NCI-H82 treated with DMSO at 0.1 percent for 48 hours (cell line): ENCODE results near the gene CHMP3.
"Not testable (repeated sequence)": the region's sequence is repeated elsewhere in the genome, so short reads cannot be mapped to it uniquely, and the experiment has no call there.

Source experiments
- DNase-seq: peaks from one replicate; lab custom pipeline; 2025; ENCODE audit not compliant: unreplicated experiment; lab: John Stamatoyannopoulos, UW

CHMP3 gene

DNA sequence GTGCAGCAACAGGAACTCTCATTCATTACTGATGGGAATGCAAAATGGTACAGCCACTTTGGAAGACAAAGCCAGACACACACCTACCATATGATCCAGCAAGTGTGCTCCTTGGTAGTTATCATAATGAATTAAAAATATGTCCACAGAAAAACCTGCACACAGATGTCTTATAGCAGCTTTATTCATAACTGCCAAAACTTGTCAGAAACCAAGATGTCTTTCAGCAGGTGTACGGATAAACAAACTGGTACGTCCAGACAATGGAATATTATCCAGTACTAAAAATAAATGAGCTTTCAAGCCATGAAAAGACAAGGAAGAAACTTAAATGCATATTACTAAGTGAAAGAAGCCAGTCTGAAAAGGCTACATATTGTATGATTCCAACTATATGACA lies 50.4 kb downstream of the CHMP3 start:
- DNase-seq = no peak

DNA sequence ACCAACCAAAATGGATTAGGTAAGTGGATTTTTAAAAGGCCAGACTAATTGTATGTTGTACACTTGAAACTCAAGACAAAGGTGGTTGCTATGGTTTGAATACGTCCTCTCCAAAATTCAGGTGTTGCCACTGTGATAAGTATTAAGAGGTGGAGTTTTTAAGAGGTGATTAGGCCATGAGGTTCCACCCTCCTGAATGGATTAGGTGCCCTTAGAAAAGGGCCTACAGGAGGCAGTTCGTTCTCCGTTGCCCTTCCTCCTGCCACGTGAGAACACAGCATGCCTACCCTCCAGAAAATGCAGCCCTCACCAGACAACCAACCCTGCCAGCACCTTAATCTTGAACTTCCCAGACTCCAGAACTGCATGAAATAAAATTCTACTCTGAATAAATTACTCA lies 51.2 kb downstream of the CHMP3 start:
- DNase-seq = no peak

DNA sequence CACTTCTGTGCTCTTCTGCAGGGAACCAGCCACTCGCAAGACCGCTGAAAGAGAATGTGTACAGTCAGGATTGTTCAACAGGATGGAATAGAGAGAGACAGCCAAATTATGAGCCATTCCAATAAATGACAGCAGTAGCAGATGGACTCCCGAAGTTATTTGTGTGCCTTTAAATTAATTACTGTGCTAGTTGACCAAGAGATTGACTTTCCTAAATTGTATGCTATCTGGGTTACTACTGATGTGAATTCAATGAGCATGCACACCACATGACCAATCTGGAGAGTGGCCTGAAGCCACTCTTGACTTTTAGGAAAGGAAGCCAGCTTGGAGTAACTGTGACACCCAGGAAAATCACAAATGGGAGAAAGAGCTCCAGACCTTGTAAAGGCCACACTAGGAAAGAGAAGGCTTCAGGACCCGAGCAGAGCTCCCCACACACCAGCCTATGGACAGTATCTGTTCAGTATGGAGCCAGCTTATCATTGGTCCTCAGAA lies 52.8 kb downstream of the CHMP3 start:
- DNase-seq = no peak

DNA sequence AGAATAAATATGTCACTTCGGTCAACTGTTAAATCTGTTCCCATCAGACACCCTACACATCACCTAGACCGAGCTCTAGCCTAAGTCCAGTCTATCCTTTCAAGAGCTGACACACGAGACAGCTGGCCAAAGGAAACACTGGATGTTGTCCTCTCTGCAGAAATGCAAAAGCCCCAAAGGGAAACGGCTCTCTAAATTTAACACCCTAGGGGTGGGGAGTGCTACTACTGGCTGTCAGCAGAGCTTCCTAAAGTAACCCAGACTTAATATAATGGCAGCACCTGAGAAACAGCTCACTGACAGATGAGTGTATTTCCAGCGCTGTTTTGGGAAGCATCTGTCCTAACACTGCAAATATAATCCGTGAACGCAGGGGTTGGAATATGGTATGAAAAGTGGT lies 55.6 kb downstream of the CHMP3 start:
- no peak for DNase-seq

DNA sequence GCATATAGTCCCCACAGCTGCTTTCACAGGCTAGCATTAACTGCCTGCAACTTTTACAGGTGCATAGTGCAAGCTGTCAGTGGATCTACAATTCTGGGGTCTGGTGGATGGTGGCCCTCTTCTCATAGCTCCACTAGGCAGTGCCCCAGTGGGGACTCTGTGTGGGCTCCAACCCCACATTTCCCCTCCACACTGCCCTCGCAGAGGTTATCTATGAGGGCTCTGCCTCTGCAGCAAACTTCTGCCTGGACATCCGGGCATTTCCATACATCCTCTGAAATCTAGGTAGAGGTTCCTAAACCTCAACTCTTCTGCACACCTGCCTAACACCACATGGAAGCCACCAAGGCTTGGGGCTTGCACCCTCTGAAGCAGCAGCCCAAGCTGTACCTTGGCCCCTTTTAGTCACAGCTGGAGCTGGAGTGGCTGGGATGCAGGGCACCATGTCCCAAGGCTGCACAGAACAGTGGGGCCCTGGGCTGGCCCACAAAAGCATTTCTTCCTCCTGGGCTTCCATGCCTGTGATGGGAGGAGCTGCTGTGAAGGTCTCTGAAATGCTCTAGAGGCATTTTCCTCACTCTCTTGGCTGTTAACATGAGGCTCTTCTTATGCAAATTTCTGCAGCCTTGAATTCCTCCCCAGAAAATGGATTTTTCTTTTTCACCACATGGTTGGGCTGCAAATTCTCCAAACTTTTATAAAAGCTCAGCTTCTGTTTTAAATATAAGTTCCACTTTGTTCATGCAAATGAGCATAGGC lies 62.7 kb downstream of the CHMP3 start:
- DNase-seq = no peak

DNA sequence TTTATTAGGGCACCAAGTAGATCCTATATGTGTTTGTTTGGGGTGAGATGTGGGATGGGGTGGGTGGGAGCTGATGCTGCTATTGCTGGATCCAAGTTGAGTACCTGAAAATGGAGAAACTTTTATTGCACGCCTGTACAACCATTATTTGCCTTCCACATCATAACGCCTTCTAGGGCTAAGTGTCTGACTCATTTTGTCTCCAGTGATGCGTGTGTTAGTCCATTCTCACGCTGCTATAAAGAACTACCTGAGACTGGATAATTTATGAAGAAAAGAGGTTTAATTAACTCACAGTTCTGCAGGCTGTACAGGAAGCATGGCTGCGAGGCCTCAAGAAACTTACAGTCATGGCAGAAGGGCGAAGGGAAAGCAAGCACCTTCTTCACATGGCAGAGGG lies 63.9 kb downstream of the CHMP3 start:
- no peak for DNase-seq

DNA sequence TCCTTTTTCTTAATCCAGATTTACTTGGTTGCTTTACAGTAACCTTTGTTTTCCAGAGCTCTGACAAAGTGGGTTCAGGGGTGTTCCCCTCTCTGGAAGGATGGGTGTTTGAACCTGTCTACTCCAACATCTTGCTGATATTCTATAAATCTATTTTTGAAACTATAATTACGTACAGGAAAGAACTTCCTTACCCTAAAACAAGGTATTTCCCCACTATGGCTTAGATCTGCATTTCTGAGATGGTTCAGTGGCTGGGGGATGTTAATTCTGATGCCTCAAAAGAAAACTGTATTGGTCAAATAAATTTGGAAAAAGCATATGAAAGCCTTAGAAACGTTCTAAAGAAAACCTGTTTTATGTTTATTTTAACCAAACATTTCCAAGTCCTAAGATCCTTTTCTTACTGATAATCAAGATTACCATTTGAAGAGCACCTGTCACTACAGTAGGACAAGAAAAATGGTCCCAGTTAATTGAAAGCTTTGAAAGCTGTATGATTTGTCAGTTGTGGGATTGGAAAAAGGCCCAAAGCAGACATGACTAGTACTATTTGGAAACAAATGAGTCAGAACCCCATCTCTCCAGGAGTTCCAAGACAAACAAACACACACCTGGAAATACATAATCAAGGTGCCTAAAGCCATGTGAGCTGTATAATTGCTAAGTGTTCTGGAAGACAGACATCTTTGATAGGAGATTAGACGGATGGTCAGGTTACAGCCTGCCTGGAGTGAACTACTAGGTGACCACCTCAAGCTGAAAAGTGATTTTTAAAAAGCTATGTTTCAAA lies 64.6 kb downstream of the CHMP3 start:
- DNase-seq = no peak

DNA sequence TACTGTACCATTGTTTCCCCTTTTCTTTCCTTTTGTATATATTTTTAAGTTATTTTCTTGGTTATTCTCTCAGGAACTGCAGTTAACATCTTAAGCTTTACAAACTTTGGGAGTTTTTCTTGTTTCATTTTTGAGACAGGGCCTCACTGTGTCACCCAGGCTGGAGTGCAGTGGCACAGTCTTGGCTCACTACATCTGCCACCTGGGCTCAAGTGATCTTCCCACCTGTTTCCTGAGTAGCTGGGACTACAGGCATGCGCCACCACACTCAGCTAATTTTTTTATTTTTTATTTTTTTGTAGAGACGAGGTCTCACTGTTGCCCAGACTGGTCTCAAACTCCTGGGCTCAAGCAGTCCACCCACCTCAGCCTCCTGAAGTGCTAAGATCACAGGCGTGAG lies 66.9 kb downstream of the CHMP3 start:
- DNase-seq = not testable (repeated sequence)

DNA sequence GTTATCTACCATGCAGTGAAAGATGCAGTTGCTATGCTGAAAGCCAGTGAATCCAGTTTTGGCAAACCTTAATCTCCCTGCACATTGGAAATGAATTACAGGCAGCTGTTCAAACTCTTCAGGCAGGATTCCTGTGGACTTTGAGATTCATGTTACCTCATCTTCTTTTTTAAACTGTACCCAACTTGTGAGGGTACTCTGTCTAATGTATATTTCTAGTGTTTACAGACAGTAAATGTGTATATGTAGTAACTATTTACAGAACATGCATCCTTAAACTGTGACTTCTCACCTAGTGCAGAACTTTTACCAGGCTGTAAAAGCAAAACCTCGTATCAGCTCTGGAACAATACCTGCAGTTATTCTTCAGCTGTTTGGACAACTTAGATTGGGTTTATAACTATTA lies 71.2 kb downstream of the CHMP3 start:
- DNase-seq = no peak

DNA sequence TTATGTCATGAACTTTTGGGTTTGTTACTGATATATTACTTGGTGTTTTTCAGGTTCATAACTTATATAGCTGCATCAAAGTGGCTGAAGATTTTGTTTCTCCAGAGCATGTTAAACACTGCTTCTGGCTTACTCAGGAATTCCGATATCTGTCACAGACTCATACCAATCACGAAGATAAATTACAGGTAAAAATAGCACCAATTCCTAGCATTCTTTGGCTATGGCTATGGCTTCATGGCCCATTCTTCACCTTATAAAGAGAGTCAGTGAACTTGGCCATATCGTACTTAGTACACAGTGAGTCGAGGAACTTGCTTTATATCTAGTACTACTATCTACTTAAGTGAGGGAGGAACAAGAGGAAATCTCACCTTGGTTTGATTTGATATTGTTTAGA lies 72.2 kb downstream of the CHMP3 start:
- no peak for DNase-seq

DNA sequence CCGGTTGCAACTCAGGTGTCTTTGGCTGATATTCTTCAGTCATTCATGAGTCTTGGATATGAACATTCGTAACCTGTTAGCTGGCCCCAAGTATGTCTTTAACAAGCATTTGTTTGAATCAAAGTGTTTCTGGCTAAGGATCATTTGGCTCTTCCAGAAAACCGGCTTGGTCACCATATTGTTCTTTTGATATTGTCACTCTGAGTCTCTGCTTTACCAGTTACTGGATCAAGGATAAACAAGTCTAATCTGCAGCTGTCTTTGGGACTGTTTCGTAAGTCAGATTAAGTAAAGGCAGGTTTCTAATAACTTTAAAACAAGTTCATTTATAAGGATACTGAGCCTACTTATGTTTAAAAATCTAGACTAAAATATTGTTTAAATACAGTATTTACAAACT lies 73.0 kb downstream of the CHMP3 start:
- no peak for DNase-seq

DNA sequence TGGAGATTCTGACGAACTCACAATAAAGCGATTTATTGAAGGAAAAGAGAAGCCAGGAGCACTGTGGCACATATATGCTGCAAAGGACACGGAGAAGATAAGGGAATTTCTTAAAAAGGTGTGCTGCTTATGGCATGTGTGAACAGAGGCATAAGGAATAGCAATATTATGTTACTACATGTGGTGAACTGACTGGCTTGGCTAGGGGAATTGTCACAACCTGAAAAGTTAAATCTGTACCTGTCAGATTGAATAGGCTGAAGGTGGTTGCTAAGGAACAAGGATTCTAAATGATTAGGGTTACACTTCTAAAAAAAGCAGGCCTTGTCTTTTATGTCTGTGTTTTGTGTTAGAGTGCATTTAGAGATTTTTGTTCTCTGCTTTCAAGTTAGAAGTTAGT lies 73.7 kb downstream of the CHMP3 start:
- no peak for DNase-seq

DNA sequence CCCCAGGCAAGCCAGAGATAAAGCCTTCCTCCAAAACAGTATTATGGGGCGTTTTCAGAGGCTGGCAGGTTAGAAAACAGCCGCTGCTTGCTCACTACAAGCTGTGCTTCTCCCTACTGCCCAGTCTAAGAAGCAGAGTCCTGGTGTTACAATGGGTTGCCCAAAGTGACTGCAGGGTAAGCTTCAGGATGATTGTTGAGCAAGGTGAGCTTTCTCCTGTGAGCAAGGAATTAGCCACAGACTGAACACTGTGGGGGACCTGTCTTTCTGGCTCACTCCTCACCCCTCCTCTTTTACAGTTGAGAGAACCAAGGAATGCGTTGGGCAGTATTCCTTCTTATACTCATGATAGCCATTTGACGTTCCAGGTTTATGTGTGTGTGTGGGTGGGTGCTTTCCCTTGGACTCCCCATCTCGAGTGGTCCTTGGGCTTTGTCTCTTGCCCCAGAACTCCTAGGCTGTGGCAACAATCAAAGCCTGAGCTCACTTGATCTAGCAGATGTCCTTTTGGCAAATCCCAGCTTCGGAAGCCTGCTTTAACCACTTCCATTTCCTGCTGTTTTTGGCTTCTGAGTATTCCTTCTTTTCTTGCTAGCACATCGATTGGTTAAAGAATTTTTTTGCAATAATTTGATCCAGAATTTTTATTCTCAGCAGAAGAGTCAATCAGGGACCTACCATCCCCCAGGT lies 74.5 kb downstream of the CHMP3 start:
- DNase-seq = no peak

DNA sequence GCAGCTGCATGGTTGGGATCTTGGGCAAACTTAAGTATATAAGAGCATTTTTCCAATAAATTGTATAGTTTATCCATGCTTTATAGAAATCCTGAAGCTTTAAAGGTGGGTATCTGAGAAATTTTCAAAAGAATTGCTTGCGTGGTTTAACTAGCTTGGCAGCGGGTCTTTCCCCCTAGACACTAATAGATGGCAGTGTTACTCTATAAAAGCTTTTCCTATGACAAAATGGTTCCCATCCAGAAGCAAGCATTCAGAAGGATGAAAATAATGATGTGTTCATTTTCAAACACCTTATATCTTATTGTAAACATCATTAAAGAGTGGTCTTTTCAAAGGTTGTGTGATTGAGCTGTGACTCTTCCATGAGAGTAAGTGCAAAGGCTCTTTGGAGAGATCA lies 76.2 kb downstream of the CHMP3 start:
- no peak for DNase-seq

DNA sequence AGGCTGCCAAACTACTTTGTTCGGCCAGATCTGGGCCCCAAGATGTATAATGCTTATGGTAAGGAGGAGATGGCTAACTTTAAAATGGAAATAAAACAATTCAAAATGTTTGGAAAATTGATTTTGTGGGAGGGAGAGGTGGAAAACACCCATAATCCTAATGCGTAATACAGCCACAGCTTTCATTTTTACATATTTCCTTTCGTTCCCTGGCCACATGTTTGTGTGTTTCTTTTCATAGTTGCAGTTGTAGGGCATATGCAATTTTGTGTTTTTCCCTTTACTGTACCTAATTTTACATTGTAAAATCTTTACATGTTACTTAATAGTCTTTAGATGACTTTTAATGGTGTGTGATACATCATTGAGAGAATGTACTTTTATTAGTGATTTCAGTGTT lies 77.4 kb downstream of the CHMP3 start:
- no peak for DNase-seq

DNA sequence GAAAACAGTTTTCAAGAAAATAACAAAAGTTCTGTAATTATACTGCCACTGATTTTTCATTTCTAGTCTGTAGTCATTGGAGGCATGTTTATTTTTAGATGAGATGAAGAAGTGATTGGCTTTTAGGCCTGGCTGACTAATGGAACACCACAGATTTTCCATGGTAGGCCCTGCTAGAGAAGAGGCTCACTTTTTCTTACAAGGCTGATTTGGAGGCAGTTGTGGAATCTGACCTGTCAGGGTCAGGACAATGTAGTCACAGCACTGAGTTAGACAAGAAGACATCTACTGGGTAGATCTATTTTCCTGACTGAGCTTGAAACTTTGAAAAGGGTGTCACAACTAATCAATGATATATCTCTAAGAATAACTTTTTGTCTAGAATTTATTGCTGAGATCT lies 78.1 kb downstream of the CHMP3 start:
- DNase-seq = no peak

DNA sequence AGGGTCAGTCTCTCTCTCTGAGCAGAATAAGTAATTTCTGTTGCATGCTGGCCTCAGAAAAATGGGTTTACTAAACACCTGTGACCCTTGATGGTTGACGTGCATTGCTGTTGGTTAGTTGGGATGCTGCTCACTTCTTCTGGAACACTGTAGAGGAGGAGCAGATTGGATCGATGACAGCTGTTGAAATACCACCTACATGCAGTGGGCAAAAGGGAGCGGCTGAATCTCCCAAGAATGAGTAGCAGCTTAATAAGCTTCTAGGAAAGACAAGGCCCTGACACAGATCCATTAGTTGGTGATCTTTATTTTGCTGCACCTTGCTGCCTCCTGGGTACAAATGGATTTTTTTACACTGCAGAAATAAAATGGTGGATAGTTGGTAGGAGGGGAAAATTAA lies 78.9 kb downstream of the CHMP3 start:
- DNase-seq = no peak

DNA sequence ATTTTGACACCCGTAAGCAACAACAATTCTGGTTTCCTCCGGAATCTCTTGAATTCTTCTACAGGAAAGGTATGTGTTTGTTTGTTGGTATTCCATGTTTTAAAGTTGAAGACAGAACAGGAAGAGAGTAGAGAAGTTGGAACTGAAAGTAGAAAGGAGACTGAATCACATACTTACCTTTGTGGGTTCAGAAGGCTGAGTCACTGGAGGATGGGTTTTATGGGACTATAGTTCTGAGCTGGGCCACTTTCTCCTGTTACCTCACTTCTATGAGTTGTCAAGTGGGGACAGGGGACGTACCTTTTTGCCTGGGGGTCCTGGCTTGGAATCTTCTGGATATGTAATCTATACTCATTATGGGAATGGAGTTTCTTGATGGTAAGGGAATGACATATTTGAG lies 81.2 kb downstream of the CHMP3 start:
- no peak for DNase-seq

DNA sequence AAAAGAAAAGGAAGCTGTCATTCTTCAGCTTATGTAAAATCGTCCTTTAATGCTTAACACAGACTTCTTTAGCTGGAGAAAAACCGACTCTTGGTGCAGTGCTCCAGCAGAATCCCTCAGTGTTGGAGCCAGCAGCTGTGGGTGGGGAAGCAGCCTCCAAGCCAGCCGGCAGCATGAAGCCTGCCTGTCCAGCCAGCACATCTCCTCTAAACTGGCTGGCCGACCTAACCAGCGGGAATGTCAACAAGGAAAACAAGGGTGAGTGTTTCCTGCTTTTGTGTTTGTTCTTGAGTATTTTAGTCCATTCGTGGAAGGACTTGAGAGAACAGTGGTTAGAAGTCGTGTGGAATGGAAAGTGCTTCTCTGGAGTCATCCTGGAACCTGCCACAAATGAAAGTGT lies 83.1 kb downstream of the CHMP3 start:
- no peak for DNase-seq

DNA sequence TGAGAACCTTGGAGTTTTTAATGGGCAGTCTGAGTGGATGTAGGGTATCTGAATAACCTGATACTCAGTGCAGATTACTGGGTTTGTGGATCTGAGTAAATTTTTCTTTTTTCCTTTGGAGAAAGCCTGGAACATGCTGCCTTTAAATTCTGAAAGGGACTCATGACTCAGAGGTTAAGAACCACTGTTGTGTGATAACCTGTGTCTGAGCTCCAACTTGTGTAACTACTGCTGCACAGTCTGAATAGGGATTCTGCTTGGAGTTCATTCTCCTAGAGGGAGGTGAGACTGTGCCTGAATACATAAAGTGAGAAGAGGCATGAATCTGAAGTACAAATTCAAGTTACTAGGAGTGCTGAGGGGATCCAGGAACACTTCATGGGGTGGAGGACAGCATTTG lies 85.9 kb downstream of the CHMP3 start:
- no peak for DNase-seq

DNA sequence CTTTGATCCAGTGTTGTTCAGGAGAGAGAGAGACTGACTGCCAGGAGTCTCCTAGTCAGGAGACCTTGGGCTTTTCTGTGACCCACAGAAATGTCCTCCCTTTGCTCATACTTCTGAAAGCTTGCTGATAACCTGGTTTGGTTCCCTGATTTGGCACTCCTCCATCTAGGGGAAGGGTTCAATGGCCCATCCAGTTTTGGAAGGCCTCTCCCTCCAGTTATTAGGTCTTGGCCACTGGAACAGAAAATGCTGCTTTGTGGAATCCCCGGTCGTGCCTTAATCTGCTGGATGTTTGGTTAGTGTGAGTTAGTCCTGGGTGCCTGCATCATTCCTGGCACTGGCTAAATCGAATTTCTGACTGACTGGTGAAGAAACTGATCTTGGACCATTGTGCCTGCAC lies 86.3 kb downstream of the CHMP3 start:
- no peak for DNase-seq

DNA sequence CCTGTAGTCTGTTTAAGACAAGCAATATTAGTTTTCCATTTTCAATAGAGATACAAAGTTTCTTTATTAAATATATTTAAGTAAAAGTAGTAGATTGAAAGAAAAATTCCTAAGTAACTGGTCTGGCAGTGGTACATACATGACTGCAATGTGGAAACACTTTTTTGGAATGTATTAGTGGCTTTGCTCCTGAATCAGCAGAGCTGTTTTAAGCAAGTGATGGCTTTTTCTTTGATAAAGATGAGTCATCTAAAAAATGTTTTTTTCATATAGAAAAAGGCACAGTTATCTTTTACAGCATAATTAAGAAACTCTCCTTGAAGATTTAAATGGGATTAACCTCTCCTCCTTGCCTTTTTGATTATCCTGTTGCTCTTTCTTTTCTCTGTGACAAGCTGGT lies 87.2 kb downstream of the CHMP3 start:
- DNase-seq = no peak
